Trophoblast cell (in vitro differentiated cells and primary cell): Measurements from ENCODE around the gene COX8C.

Source experiments
- DNase-seq, 2 donors: peaks; one replicate each; pipeline ENCODE4 v3.0.0-alpha.2; 2016
- H2AFZ ChIP-seq: 2 replicates; pipeline ENCODE4 v1.6.1; 2013; ENCODE audit warnings: low read length, moderate library complexity, mild to moderate bottlenecking; ENCODE audit not compliant: insufficient read depth, poor library complexity
- H2AK5ac ChIP-seq: 2 replicates; pipeline ENCODE4 v1.6.1; 2013; ENCODE audit warnings: mild to moderate bottlenecking, low read length
- H2BK120ac ChIP-seq: 2 replicates; pipeline ENCODE4 v1.6.1; 2013; ENCODE audit warnings: low read length, mild to moderate bottlenecking, moderate library complexity; ENCODE audit not compliant: insufficient read depth, poor library complexity
- H2BK12ac ChIP-seq: 2 replicates; pipeline ENCODE4 v1.6.1; 2013; ENCODE audit warnings: mild to moderate bottlenecking, low read length, moderate library complexity
- H2BK5ac ChIP-seq: 2 replicates; pipeline ENCODE4 v1.6.1; 2013; ENCODE audit warnings: low read length, low read depth, moderate library complexity, mild to moderate bottlenecking; ENCODE audit not compliant: poor library complexity
- H3K14ac ChIP-seq: 2 replicates; pipeline ENCODE4 v1.6.1; 2013; ENCODE audit warnings: mild to moderate bottlenecking, low read length
- H3K18ac ChIP-seq: 2 replicates; pipeline ENCODE4 v1.6.1; 2013; ENCODE audit warnings: mild to moderate bottlenecking, low read length
- H3K23ac ChIP-seq: 2 replicates; pipeline ENCODE4 v1.6.1; 2013; ENCODE audit warnings: low read length
- H3K27ac ChIP-seq: 2 replicates; pipeline ENCODE4 v1.5.1; 2013; ENCODE audit warnings: low read depth, mild to moderate bottlenecking, inconsistent platforms, low read length, moderate library complexity
- H3K27me3 ChIP-seq: 2 replicates; pipeline ENCODE4 v1.6.1; 2013; ENCODE audit warnings: inconsistent platforms, mild to moderate bottlenecking, low read length, moderate library complexity; ENCODE audit not compliant: insufficient read depth
- H3K36me3 ChIP-seq, 2 experiments: 1 replicate in 1 of 2; 2 replicates in 1 of 2; pipeline ENCODE4 v1.6.1; 2013; ENCODE audit warnings: low read length in 2 of 2, mild to moderate bottlenecking in 2 of 2, moderate library complexity in 1 of 2; ENCODE audit not compliant: insufficient read depth in 2 of 2, control insufficient read depth in 1 of 2
- H3K4ac ChIP-seq: 2 replicates; pipeline ENCODE4 v1.6.1; 2013; ENCODE audit warnings: low read depth, mild to moderate bottlenecking, low read length, moderate library complexity
- H3K4me1 ChIP-seq, 2 experiments: 1 replicate in 1 of 2; 2 replicates in 1 of 2; pipeline ENCODE4 v1.6.1; 2013; ENCODE audit warnings: low read length in 2 of 2, mild to moderate bottlenecking in 2 of 2, moderate library complexity in 1 of 2; ENCODE audit not compliant: insufficient read depth in 2 of 2, control insufficient read depth in 1 of 2
- H3K4me2 ChIP-seq: 2 replicates; pipeline ENCODE4 v1.6.1; 2013; ENCODE audit warnings: inconsistent platforms, mild to moderate bottlenecking, low read length, moderate library complexity
- H3K4me3 ChIP-seq: 2 replicates; pipeline ENCODE4 v1.5.1; 2013; ENCODE audit warnings: mild to moderate bottlenecking, low read depth, low read length, inconsistent platforms
- H3K79me1 ChIP-seq: one replicate; pipeline ENCODE4 v1.6.1; 2013; ENCODE audit warnings: low read length
- H3K79me2 ChIP-seq: 2 replicates; pipeline ENCODE4 v1.6.1; 2013; ENCODE audit warnings: low read length, mild to moderate bottlenecking; ENCODE audit not compliant: control insufficient read depth, insufficient read depth, poor library complexity
- H3K9ac ChIP-seq: 2 replicates; pipeline ENCODE4 v1.6.1; 2013; ENCODE audit warnings: mild to moderate bottlenecking, low read length
- H3K9me3 ChIP-seq: 2 replicates; pipeline ENCODE4 v1.6.1; 2013; ENCODE audit warnings: low read depth, mild to moderate bottlenecking, control low read depth, inconsistent platforms, low read length; ENCODE audit not compliant: insufficient read depth
- H4K12ac ChIP-seq: 2 replicates; pipeline ENCODE4 v1.6.1; 2013; ENCODE audit warnings: low read depth, mild to moderate bottlenecking, low read length, moderate library complexity
- H4K8ac ChIP-seq: 2 replicates; pipeline ENCODE4 v1.6.1; 2013; ENCODE audit warnings: low read depth, mild to moderate bottlenecking, low read length, moderate library complexity
- H4K91ac ChIP-seq: one replicate; pipeline ENCODE4 v1.6.1; 2013; ENCODE audit warnings: low read depth, mild to moderate bottlenecking, low read length, moderate library complexity
- WGBS: extraction: QIAGEN DNeasy Blood & Tissue Kit; methylation state at CpG from one replicate; pipeline ENCODE4 v1.1.7; 2013; ENCODE audit warnings: missing lambda C conversion rate; ENCODE audit not compliant: insufficient read length, insufficient coverage; ENCODE audit errors: extremely low coverage; 5-methylcytosine and 5-hydroxymethylcytosine counted together

COX8C gene

DNA sequence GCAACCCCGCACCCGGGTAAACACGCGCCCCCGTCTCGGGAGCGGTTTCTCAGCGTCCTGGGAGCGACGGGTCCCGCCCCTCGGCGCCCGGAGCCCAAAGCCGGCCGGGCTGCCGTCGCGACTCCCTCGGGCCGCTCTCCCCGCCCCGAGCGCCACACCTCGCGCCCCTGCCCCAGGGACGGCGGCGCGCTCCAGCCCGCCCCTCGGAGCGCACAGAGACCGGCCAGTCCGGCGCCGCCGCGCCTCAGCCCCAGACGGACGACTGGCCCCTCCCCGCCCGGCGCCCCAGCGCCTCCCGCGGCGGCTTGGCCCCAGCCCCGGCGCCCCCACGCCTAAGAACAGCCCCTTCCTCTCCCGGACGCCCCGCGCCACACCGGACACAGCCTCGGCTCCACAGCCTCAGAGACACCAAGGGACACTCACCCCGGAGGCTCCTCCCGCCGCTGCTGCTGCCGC lies 14.6 kb upstream of the COX8C start:
- H3K4me1 ChIP-seq: peaks cover 0 to 2% of the 10 kb centered on the region in 2 experiments

DNA sequence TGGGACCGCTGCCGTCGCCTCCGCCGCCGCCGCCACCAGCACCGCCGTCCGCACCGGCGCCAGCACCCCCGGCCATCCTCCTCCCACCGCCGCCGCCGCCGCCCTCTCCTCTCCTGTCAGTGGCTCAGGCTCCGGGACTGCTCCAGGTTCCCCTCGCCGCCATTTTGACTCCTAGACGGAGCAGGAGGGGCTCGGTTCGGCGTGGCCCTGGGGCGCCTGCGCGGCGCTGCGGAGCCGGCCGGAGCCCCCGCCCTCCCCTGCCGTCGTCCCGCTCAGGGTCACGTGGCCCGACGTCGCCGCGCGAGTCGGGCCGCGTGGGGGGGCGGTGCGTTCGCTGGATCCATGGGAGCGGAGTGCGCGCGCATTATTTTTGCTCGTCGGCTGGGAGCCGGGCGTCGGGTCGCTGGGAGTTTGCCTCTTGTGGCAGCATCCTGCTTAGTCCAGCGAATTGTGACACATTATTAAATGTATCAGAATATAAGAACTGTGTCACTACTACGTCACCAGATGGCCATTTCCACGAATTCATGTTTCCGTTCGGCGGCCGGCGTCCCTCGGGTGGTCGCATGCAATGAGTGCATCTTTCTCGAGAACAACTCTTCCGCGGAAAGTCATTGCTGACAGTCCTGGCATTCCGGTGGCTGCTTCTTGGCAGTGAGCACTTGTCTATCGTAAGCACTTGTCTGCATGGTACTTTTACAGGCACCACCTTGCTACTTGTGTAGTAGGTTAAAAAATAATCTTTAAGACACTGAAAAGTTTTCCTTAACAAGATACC lies 13.9 kb upstream of the COX8C start, which contains the start of gene BTBD7:
Gene BTBD7, minus strand, starts transcription at position 184 of the 778 bp plus-strand sequence. CDS start 36,985 bp downstream, outside the sequence.
- Histone ChIP-seq H3K4me1 (peaks cover 0 to 2% of the 10 kb centered on the region in 2 experiments), H3K79me1 (peaks cover 12% of the 10 kb centered on the region), H4K91ac (peak within 1 kb of the TSS; percentile 99), H3K9ac (peak within 1 kb of the TSS; percentile 98), H3K36me3 (no peaks in the 10 kb centered on the region), H3K27ac (peak within 1 kb of the TSS; percentile 100), H2AK5ac (peak within 1 kb of the TSS; percentile 68), H3K27me3 (no peaks in the 10 kb centered on the region), H4K12ac (peak within 1 kb of the TSS; percentile 87), H3K4me2 (peak within 1 kb of the TSS; percentile 91), H2BK120ac (peak within 1 kb of the TSS; percentile 82), H3K4me3 (peak within 1 kb of the TSS; percentile 100), H3K23ac (no peak within 1 kb of the TSS), H3K18ac (peak within 1 kb of the TSS; percentile 93), H3K14ac (peak within 1 kb of the TSS; percentile 93), H3K4ac (peak within 1 kb of the TSS; percentile 94), H2AFZ (peak within 1 kb of the TSS; percentile 90), H2BK12ac (peak within 1 kb of the TSS; percentile 78), H3K9me3 (peaks cover 2% of the 10 kb centered on the region), H2BK5ac (peak within 1 kb of the TSS; percentile 95), H3K79me2 (peaks cover 12% of the 10 kb centered on the region), H4K8ac (peak within 1 kb of the TSS; percentile 93)
- DNase-seq: peak; percentile 98 to 99
- no CpG with 5 or more reads among the region's 74 CpGs for WGBS

More for the DNA sequence above, 14.6 kb upstream of the COX8C start:
- peak overlapping the region; percentile 99 for H4K91ac ChIP-seq
- peak overlapping the region; percentile 94 for H3K4ac ChIP-seq
- H3K9ac ChIP-seq: peak overlapping the region; percentile 98
- no peaks in the 10 kb centered on the region for H3K36me3 ChIP-seq
- peak overlapping the region; percentile 78 for H2BK12ac ChIP-seq
- H3K23ac ChIP-seq: no peak overlapping the region
- H3K27me3 ChIP-seq: no peaks in the 10 kb centered on the region
- peak overlapping the region; percentile 93 for H3K18ac ChIP-seq
- no peaks in the 10 kb centered on the region for H3K9me3 ChIP-seq
- H3K4me3 ChIP-seq: peak overlapping the region; percentile 100
- H2BK120ac ChIP-seq: peak overlapping the region; percentile 82
- H4K12ac ChIP-seq: peak overlapping the region; percentile 80
- H3K14ac ChIP-seq: peak overlapping the region; percentile 93
- peak overlapping the region; percentile 68 for H2AK5ac ChIP-seq
- peaks cover 12% of the 10 kb centered on the region for H3K79me1 ChIP-seq
- WGBS: no CpG with 5 or more reads among the region's 61 CpGs
- H3K79me2 ChIP-seq: peaks cover 12% of the 10 kb centered on the region
- peak overlapping the region; percentile 93 for H4K8ac ChIP-seq
- peak overlapping the region; percentile 95 for H2BK5ac ChIP-seq
- peak; percentile 64 to 78 for DNase-seq
- peak overlapping the region; percentile 90 for H2AFZ ChIP-seq
- peak overlapping the region; percentile 91 for H3K4me2 ChIP-seq
- peak overlapping the region; percentile 100 for H3K27ac ChIP-seq

DNA sequence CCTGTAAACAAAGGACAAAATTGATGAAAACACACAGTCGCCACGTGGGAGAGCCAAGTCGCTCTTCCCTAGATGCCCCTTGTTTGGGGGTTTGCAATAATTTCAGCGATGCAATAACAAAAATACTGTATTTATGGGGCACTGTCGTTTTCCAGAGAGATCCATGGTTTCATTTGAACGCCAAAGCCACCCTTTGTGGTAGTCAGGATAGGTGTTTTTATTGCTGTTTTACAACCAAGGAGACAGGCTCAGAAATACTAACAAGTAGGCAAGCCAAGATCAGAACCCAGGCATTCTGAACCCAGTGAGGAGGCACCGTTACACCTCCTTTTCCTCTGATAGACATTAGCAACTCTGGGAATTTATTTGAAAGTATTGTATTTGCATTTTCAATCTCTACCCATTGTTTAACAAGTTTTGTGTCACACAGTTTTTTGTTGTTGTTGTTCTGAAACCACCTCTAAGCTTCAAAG lies 13.3 kb upstream of the COX8C start:
- WGBS: no CpG with 5 or more reads among the region's 7 CpGs
- Histone ChIP-seq H3K23ac (no peak overlapping the region), H3K79me2 (peaks cover 10% of the 10 kb centered on the region), H4K12ac (peak overlapping the region; percentile 87), H3K27ac (peak overlapping the region; percentile 48), H3K9me3 (peaks cover 2% of the 10 kb centered on the region), H3K4ac (peak overlapping the region; percentile 67), H3K4me1 (peaks cover 0 to 2% of the 10 kb centered on the region in 2 experiments), H3K27me3 (no peaks in the 10 kb centered on the region), H3K36me3 (no peaks in the 10 kb centered on the region), H2BK5ac (no peak overlapping the region), H2AK5ac (no peak overlapping the region), H2BK12ac (no peak overlapping the region), H3K18ac (no peak overlapping the region), H2AFZ (no peak overlapping the region), H4K8ac (peak overlapping the region; percentile 74), H3K14ac (no peak overlapping the region), H3K9ac (no peak overlapping the region), H2BK120ac (no peak overlapping the region), H3K4me3 (peak overlapping the region; percentile 82), H3K4me2 (peak overlapping the region; percentile 91), H3K79me1 (peaks cover 12% of the 10 kb centered on the region), H4K91ac (peak overlapping the region; percentile 20)
- DNase-seq: no peak

DNA sequence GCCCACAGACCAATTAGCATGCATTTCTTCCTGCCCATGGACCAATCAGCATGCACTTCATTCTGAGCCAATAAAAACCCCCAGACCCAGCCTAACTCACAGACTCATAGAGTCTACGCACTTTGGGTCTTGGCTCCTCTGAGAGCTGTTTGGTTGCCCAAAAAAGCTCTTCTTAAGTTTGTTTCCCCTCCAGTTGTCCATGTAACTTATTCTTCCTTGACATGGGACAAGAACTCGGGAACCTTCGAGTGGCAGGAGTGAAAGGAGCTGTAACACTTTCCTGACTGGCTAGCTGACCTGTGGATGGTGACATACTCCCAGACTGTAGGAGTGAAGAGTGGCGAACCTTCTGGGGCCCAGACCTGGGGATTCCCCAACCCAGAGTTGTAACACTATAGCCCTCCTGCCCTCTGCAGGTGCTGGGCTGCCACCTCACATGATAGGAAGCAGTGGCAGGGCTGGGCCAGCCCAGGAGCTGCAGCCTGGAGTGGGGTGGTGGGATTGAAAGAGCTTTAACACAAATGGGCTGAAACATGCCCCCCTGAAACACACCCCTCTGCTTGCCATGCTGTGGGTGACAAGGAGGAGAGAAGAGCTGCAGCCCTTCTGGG lies 9.7 kb upstream of the COX8C start:
- no peak overlapping the region for H3K4me3 ChIP-seq
- H3K27me3 ChIP-seq: no peaks in the 10 kb centered on the region
- H2BK5ac ChIP-seq: no peak overlapping the region
- H3K79me1 ChIP-seq: peaks cover 7% of the 10 kb centered on the region
- H3K36me3 ChIP-seq: no peaks in the 10 kb centered on the region
- no peak overlapping the region for H3K9ac ChIP-seq
- H2BK120ac ChIP-seq: no peak overlapping the region
- H3K4ac ChIP-seq: no peak overlapping the region
- WGBS: no CpG with 5 or more reads among the region's 4 CpGs
- H4K91ac ChIP-seq: no peak overlapping the region
- H3K79me2 ChIP-seq: peaks cover 6% of the 10 kb centered on the region
- H3K4me1 ChIP-seq: peaks cover 0 to 2% of the 10 kb centered on the region in 2 experiments
- no peak overlapping the region for H3K14ac ChIP-seq
- no peak overlapping the region for H3K18ac ChIP-seq
- H4K8ac ChIP-seq: no peak overlapping the region
- no peak overlapping the region for H2AK5ac ChIP-seq
- H2AFZ ChIP-seq: no peak overlapping the region
- H2BK12ac ChIP-seq: no peak overlapping the region
- H4K12ac ChIP-seq: no peak overlapping the region
- H3K4me2 ChIP-seq: no peak overlapping the region
- no peak overlapping the region for H3K23ac ChIP-seq
- H3K9me3 ChIP-seq: peaks cover 7% of the 10 kb centered on the region
- DNase-seq: no peak
- H3K27ac ChIP-seq: no peak overlapping the region
